ENCODE data around the gene TMUB1. TPM values are rescaled to one million over a fixed set of nuclear protein-coding genes. Genes with fewer than 3 reads are reported as not detected.

TMUB1 gene
- total RNA-seq, 1 donor from 2014 or later = 36.3 TPM

DNA sequence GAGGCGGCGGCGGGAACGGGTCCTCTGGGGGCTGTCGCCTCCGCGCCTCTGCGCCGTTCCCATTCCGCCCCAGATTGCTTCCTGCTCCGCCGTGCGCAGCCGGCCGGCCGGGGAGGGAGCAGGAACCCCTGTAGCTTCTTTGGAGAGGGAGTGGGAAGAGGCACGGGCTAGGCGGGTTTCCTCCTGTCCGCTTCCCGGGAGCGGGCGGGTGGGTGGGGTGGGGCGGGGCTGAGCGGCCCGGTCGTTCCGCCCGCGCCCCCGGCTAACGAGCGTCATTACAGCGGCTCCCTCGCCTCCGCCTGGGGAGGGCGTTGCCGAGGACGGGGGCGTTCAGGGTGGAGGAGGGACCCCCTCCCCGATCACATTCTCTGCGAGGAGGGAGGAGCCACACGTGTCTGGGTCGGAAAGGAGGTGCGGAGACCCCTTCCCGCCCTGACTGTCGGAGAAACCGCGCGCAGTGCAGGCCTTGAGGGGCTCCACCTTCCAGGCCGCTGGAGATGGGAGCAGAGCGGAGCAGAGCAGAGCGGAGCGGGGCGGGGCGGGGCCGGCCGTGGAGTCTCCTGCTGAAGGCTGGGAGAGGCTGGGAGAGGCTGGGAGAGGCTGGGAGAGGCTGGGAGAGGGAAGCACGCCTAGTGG, 42.7 kb upstream of the TMUB1 start:
- Histone ChIP-seq H3K4me3 (peak overlapping the region; percentile 19), H3K27me3 (no peaks in the 10 kb centered on the region), H3K4me1 (no peaks in the 10 kb centered on the region), H3K36me3 (peaks cover 80% of the 10 kb centered on the region), H3K27ac (no peak overlapping the region), H3K9me3 (no peaks in the 10 kb centered on the region)
- intact Hi-C loops (cut with DNase I) = no loop called here
- ATAC-seq = no peak
- DNase-seq = no peak
- TF ChIP-seq, protein P1, sequence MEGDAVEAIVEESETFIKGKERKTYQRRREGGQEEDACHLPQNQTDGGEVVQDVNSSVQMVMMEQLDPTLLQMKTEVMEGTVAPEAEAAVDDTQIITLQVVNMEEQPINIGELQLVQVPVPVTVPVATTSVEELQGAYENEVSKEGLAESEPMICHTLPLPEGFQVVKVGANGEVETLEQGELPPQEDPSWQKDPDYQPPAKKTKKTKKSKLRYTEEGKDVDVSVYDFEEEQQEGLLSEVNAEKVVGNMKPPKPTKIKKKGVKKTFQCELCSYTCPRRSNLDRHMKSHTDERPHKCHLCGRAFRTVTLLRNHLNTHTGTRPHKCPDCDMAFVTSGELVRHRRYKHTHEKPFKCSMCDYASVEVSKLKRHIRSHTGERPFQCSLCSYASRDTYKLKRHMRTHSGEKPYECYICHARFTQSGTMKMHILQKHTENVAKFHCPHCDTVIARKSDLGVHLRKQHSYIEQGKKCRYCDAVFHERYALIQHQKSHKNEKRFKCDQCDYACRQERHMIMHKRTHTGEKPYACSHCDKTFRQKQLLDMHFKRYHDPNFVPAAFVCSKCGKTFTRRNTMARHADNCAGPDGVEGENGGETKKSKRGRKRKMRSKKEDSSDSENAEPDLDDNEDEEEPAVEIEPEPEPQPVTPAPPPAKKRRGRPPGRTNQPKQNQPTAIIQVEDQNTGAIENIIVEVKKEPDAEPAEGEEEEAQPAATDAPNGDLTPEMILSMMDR (IDR thresholded peaks at IDR 0.05) = no peak

DNA sequence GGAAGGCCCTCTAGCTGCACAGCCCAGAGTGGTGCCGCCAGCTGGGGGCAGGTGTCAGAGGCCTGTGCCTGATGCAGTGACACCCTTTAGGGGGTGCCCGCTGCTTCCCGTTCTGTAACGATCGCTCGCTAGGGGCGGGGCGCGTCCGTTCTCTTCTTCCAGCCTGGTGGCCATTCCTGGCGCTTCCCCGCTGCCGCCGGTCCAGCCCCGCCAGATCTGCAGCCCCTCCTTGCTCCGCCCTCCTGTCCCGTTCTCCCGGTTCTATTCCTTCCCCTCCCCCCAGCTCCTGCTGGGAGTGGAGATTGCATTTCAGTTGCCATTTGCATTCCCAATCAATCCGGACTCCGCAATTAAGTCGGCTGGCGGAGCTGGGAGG, 42.2 kb upstream of the TMUB1 start:
- no peak for ATAC-seq
- no peak overlapping the region for H3K27ac ChIP-seq

DNA sequence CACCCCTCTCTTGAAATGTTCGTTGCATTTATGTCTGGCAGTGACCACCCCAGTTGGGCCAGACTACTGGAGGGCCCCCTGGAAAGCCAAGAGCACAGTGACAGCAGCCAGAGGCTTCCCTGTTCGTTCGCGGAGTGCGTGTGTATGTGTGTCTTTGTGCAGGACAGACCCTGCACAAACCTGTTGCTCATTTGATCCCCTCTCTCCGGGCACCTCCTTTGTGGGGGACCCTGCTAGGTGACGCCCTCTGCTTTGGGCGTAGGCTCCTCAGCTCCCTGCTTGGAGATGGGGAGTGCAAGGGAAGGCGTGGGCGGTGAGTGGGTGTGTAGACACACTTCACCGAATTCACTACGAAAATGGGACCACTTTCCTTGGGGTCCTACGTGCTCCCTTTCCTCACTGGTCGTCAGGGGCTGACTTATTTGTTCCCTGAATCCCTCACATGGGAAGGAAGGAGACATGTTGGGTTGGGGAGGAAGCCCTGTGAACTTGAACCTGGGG, 41.7 kb upstream of the TMUB1 start:
- intact Hi-C loops (cut with DNase I) = no loop called here
- no peaks in the 10 kb centered on the region for H3K4me1 ChIP-seq
- ATAC-seq = no peak
- TF ChIP-seq, protein P1 (IDR thresholded peaks at IDR 0.05) = no peak
- DNase-seq = no peak
- H3K36me3 ChIP-seq = peaks cover 80% of the 10 kb centered on the region
- H3K27ac ChIP-seq = no peak overlapping the region
- no peaks in the 10 kb centered on the region for H3K27me3 ChIP-seq
- no peak overlapping the region for H3K4me3 ChIP-seq
- H3K9me3 ChIP-seq = no peaks in the 10 kb centered on the region

More for the DNA sequence above, 42.2 kb upstream of the TMUB1 start:
- no peaks in the 10 kb centered on the region for H3K27me3 ChIP-seq
- peaks cover 80% of the 10 kb centered on the region for H3K36me3 ChIP-seq
- no peak for DNase-seq
- H3K4me1 ChIP-seq = no peaks in the 10 kb centered on the region
- TF ChIP-seq, protein P1 (IDR thresholded peaks at IDR 0.05) = no peak
- H3K9me3 ChIP-seq = no peaks in the 10 kb centered on the region
- intact Hi-C loops (cut with DNase I) = no loop called here
- peak overlapping the region; percentile 19 for H3K4me3 ChIP-seq

DNA sequence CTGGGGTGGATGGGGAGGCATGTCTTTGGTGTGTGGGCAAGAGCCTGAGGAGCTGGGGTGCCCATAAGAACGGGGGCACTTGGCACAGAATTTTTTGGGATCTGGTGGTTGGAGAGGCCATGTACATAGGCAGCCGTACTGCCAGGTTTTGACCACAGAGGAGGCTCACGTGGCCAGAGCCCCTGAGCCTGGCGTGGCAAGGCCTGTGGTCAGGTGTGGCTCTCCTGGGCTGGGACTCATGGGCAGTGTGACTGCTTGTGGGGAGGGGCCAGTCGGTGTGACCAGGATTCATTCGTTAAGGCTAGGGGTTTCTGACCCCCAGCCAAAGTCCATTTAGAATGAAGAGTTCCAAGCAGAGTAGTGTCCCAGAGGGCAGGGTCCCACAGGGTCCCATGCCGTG, 41.2 kb upstream of the TMUB1 start:
- DNase-seq (no peak), ATAC-seq (no peak)
- Histone ChIP-seq H3K27ac (no peak overlapping the region), H3K9me3 (no peaks in the 10 kb centered on the region), H3K27me3 (no peaks in the 10 kb centered on the region), H3K36me3 (peaks cover 80% of the 10 kb centered on the region), H3K4me1 (no peaks in the 10 kb centered on the region), H3K4me3 (no peak overlapping the region)
- intact Hi-C loops (cut with DNase I) = no loop called here
- TF ChIP-seq, protein P1 (IDR thresholded peaks at IDR 0.05) = no peak

DNA sequence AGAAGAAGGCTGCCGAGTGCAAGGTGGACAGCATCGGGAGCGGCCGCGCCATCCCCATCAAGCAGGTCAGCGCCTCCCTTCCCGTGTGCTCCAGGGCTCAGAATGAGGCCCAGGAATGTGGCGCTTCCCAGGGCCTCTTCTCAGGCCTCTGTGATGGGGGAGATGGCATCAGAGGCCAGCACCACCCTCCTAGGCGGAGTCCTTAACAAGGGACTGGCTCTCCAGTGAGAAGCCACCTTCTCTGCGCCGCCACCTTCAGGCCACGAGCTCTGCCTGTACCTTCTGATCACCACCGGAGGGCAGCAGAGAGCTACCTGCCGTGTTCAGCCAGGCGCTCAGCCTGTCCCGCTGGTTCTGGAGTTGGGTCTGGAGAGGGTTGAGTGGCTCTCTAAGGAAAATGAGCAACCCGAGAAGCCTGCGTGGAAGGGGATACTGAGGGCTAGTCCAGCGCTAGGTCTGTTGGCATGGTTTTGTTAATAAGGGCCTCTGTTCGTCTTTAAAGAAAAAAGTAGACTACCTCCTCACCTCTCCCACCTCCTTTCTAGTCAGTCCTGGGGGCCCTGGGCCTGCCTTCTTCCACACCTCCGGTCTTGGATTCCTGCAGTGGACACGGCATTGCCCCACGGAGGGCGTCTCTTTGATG, 40.6 kb upstream of the TMUB1 start:
- Histone ChIP-seq H3K4me1 (no peaks in the 10 kb centered on the region), H3K9me3 (no peaks in the 10 kb centered on the region), H3K4me3 (no peak overlapping the region), H3K36me3 (peaks cover 80% of the 10 kb centered on the region), H3K27ac (no peak overlapping the region), H3K27me3 (no peaks in the 10 kb centered on the region)
- ATAC-seq = peak; percentile 93
- peak; percentile 89 for DNase-seq
- TF ChIP-seq, protein P1 (IDR thresholded peaks at IDR 0.05) = peak; percentile 97
- intact Hi-C loops (cut with DNase I) = no loop called here
